Endothelial cell of umbilical vein (primary cell): ENCODE measurements around the gene SNED1. TPM values are rescaled to one million over a fixed set of nuclear protein-coding genes. Genes with fewer than 3 reads are reported as not detected.

Experiments
- BruUV-seq: library from RNA; stranded (reverse); fragments of 400-500 nt; replicated peaks from 2 replicates; lab custom pipeline; 2021; lab: Mats Ljungman, UMichigan
- CTCF ChIA-PET: fragments of 300-600, 350-600 bp; sonication (Branson Sonifier 250); formaldehyde crosslinking; loops from one replicate; lab custom pipeline; 2021; ENCODE audit warnings: antibody characterized with exemption, inconsistent platforms; lab: Charles Lee
- POLR2A ChIA-PET: fragments of 300-600, 350-600 bp; sonication (Branson Sonifier 250); formaldehyde crosslinking; loops from one replicate; lab custom pipeline; 2021; ENCODE audit warnings: antibody characterized with exemption, inconsistent platforms; lab: Charles Lee
- DNase-seq: peaks from one replicate; pipeline ENCODE4 v3.0.0-alpha.2; 2011; ENCODE audit warnings: low read depth, low spot score
- FAIRE-seq: peaks from 2 replicates; lab custom pipeline; 2011; peaks lifted over from hg19 to GRCh38; lab: Jason Lieb, UNC
- H2AFZ ChIP-seq: 2 replicates; pipeline ENCODE4 v1.6.0; 2012; ENCODE audit warnings: low read depth, low read length, control low read depth, inconsistent platforms
- H3K27ac ChIP-seq: 2 replicates; pipeline ENCODE4 v1.5.1; 2011; ENCODE audit warnings: low read depth, mild to moderate bottlenecking, control low read depth, low read length, moderate library complexity; ENCODE audit not compliant: insufficient read depth
- H3K27me3 ChIP-seq, 2 experiments: 2 replicates each; pipeline versions ENCODE4 v1.6.0 to v1.6.1; 2011; ENCODE audit warnings: low read length in 2 of 2, mixed read lengths in 1 of 2; ENCODE audit not compliant: control insufficient read depth in 2 of 2, insufficient read depth in 2 of 2
- H3K36me3 ChIP-seq, 2 experiments: 2 replicates in 1 of 2; 3 replicates in 1 of 2; pipeline ENCODE4 v1.5.1; 2011; ENCODE audit warnings: low read length in 2 of 2, mild to moderate bottlenecking in 1 of 2, moderate library complexity in 1 of 2; ENCODE audit not compliant: control insufficient read depth in 2 of 2, insufficient read depth in 2 of 2; ENCODE audit errors: extremely low read depth in 1 of 2
- H3K4me1 ChIP-seq: 3 replicates; pipeline ENCODE4 v1.5.1; 2011; ENCODE audit warnings: mild to moderate bottlenecking, low read length; ENCODE audit not compliant: control insufficient read depth, insufficient read depth; ENCODE audit errors: extremely low read depth
- H3K4me2 ChIP-seq: 2 replicates; pipeline ENCODE4 v1.6.1; 2011; ENCODE audit warnings: low read length, control low read depth, mixed read lengths; ENCODE audit not compliant: insufficient read depth
- H3K4me3 ChIP-seq, 3 experiments: fragments of 200-600 bp in 1 of 3; sonication (generic), shearing (Covaris generic) in 1 of 3; replicated peaks in 1 of 3; 2 replicates each; pipeline ENCODE4 v1.5.1; 2011 to 2016; ENCODE audit warnings: control low read depth in 3 of 3, low read length in 3 of 3, mild to moderate bottlenecking in 2 of 3, inconsistent platforms in 1 of 3, low read depth in 1 of 3, moderate library complexity in 1 of 3; ENCODE audit not compliant: insufficient read depth in 1 of 3
- H3K79me2 ChIP-seq: 2 replicates; pipeline ENCODE4 v1.6.0; 2012; ENCODE audit warnings: low read length, inconsistent platforms; ENCODE audit not compliant: control insufficient read depth, insufficient read depth
- H3K9ac ChIP-seq: replicated peaks from 2 replicates; pipeline ENCODE3; 2011; ENCODE audit warnings: low read length, control low read depth; ENCODE audit not compliant: insufficient read depth; ENCODE audit errors: extremely low read depth
- H3K9me1 ChIP-seq: replicated peaks from 3 replicates; pipeline ENCODE4 v1.6.0; 2011; ENCODE audit warnings: mild to moderate bottlenecking, low read length; ENCODE audit not compliant: control insufficient read depth, insufficient read depth; ENCODE audit errors: extremely low read depth
- H3K9me3 ChIP-seq: replicated peaks from 2 replicates; pipeline ENCODE4 v1.5.1; 2012; ENCODE audit warnings: low read length, inconsistent platforms; ENCODE audit not compliant: control insufficient read depth, insufficient read depth
- H4K20me1 ChIP-seq: replicated peaks from 2 replicates; pipeline ENCODE3; 2011; ENCODE audit warnings: mild to moderate bottlenecking, low read length; ENCODE audit not compliant: control insufficient read depth, insufficient read depth; ENCODE audit errors: extremely low read depth
- CTCF ChIP-seq, 2 donors: IDR thresholded peaks; 1 replicate in 1 of 2; 2 replicates in 1 of 2; pipeline ENCODE4 v1.5.1; 2011; ENCODE audit warnings: low read length in 2 of 2, mild to moderate bottlenecking in 2 of 2, moderate library complexity in 2 of 2, control low read depth in 1 of 2, inconsistent platforms in 1 of 2, low read depth in 1 of 2; ENCODE audit not compliant: insufficient read depth in 1 of 2; ENCODE audit errors: extremely low read depth in 1 of 2
- EZH2 ChIP-seq: IDR thresholded peaks from 2 replicates; pipeline ENCODE4 v1.6.1; 2012; ENCODE audit warnings: borderline replicate concordance, low read depth, mild to moderate bottlenecking, moderate library complexity, low read length, inconsistent platforms; ENCODE audit not compliant: severe bottlenecking
- FOS ChIP-seq: IDR thresholded peaks from 2 replicates; pipeline ENCODE4 v1.6.1; 2011; ENCODE audit warnings: mild to moderate bottlenecking, low read length, moderate library complexity, borderline replicate concordance; ENCODE audit not compliant: insufficient read depth
- GATA2 ChIP-seq: IDR thresholded peaks from 2 replicates; pipeline ENCODE4 v1.7.0; 2011; ENCODE audit warnings: low read depth, mild to moderate bottlenecking, moderate library complexity, mixed read lengths, low read length; ENCODE audit not compliant: insufficient read length, insufficient read depth
- JUN ChIP-seq: IDR thresholded peaks from 2 replicates; pipeline ENCODE4 v1.6.1; 2011; ENCODE audit warnings: borderline replicate concordance, low read depth; ENCODE audit not compliant: insufficient read length, insufficient read depth
- MAX ChIP-seq: IDR thresholded peaks from 2 replicates; pipeline ENCODE4 v1.6.1; 2011; ENCODE audit not compliant: insufficient read depth, insufficient read length
- MYC ChIP-seq: IDR thresholded peaks from one replicate; pipeline ENCODE4 v1.6.1; 2011; ENCODE audit warnings: mild to moderate bottlenecking, low read depth, low read length
- POLR2A ChIP-seq: IDR thresholded peaks from 2 replicates; pipeline ENCODE4 v1.6.1; 2012; ENCODE audit warnings: low read depth, mild to moderate bottlenecking, control low read depth, low read length
- POLR2AphosphoS5 ChIP-seq: IDR thresholded peaks from 2 replicates; pipeline ENCODE4 v1.6.1; 2012; ENCODE audit warnings: low read depth, mild to moderate bottlenecking, control low read depth, low read length, moderate library complexity; ENCODE audit not compliant: insufficient read depth
- dilution Hi-C: fragments of 300-500 bp; cut with MboI; formaldehyde crosslinking; loops from one replicate; pipeline ENCODE4 v1.15.0; 2019; ENCODE audit warnings: low sequenced_read_pairs; ENCODE audit not compliant: extremely low pct_ligation_motif_present
- intact Hi-C: fragments of 100-400 bp; cut with micrococcal nuclease; formaldehyde crosslinking; loops from one replicate; pipeline ENCODE4 v1.10.0; 2022
- polyA plus RNA-seq, 4 experiments: library from polyadenylated mRNA; depleted of rRNA in 3 of 4; stranded (reverse) in 3 of 4; unstranded in 1 of 4; fragments of >200 nt; gene quantifications; 2 replicates each; pipeline versions ENCODE4 v1.2.1 to v1.2.3, GENCODE V29; 2011 to 2012; ENCODE audit warnings: missing spikeins in 1 of 4
- total RNA-seq: library from RNA; stranded (reverse); gene quantifications from 2 replicates; pipeline ENCODE4 v1.2.3, GENCODE V29; 2021

SNED1 gene
- total and polyA plus RNA-seq, 2 donors (not counting 3 experiments of a cell fraction or from before 2014, with no cell fraction given), result 14.1 to 17.2 TPM

GRCh38 chr2:241035818-241036396, 37.5 kb downstream of the SNED1 start:
- Histone ChIP-seq H3K27me3 (no peaks in the 10 kb centered on the region), H3K4me2 (no peak overlapping the region), H3K79me2 (no peaks in the 10 kb centered on the region), H3K36me3 (peaks cover 0 to 5% of the 10 kb centered on the region in 2 experiments), H4K20me1 (no peaks in the 10 kb centered on the region), H3K4me1 (peaks cover 3% of the 10 kb centered on the region), H3K4me3 (no peak overlapping the region), H3K9me3 (no peaks in the 10 kb centered on the region), H3K9me1 (no peaks in the 10 kb centered on the region), H3K9ac (no peak overlapping the region), H3K27ac (no peak overlapping the region), H2AFZ (no peak overlapping the region)
- dilution Hi-C loops, result no loop called here
- ChIA-PET POLR2A (no interaction called here), CTCF (no interaction called here)
- no TSS peak for BruUV-seq
- FAIRE-seq, result no peak
- intact Hi-C loops, result no loop called here
- TF ChIP-seq POLR2AphosphoS5 (no peak), CTCF (IDR thresholded peaks at IDR 0.05; ENCODE audit: extremely low read depth in 1 of 2, insufficient read depth in 1 of 2, low read depth in 1 of 2, low read length in 2 of 2) (no peak), MAX (no peak), JUN (no peak), GATA2 (no peak), POLR2A (no peak), EZH2 (no peak), MYC (no peak), FOS (no peak)
- no peak for DNase-seq
